NT2/D1 (cell line): ENCODE data around the gene WASF2.

ENCODE experiments used
- YY1 ChIP-seq: IDR thresholded peaks from 2 replicates; pipeline ENCODE4 v1.6.1; 2011; ENCODE audit not compliant: insufficient read length, insufficient read depth
- ZNF274 ChIP-seq: IDR thresholded peaks from 2 replicates; pipeline ENCODE4 v1.6.1; 2011; ENCODE audit warnings: mild to moderate bottlenecking, low read depth, low read length

DNA sequence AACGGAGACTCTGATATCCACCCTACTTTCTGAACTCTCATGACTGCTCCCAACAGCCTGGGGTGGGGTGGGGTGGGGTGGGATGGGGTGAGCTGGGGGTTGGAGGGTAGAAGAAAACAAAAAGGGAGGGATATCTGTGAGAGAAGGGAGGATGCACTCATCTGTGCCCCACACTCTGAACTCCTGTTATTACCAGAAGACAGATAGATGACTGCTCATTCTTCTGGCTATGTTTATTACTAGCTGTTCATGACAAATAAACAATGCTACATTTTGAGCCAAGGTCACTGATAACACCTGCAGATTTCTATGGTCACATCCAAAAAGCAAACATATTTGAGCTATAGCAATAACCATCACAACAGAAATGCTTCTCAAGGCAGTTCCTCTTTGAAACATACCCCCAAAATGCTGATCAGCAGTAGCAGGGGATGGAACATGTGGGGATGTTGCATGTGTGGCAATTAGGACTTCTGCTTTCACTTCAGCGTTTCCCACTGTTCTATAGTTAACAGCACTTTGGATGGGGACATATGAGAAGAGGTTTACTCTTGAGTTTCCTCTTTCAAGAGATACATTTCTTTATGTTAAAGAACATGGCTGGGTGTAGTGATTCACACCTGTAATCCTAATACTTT is 54.3 kb downstream of the WASF2 start:
- TF ChIP-seq ZNF274 (no peak), YY1 (no peak)
